Thyroid gland (tissue), 4 donors: ENCODE results near the gene PEA15.

Source experiments
- CTCF ChIP-seq, 6 experiments: fragments of 200-600 bp in 3 of 6; fragments of 450-650 bp in 3 of 6; sonication (generic) in 3 of 6; IDR thresholded peaks; one replicate each; pipeline ENCODE4 v1.5.1; 2016 to 2019; ENCODE audit warnings: antibody characterized with exemption in 6 of 6, mild to moderate bottlenecking in 2 of 6, inconsistent platforms in 1 of 6, moderate library complexity in 1 of 6
- POLR2A ChIP-seq, 2 donors: fragments of 450-650 bp; IDR thresholded peaks; one replicate each; pipeline ENCODE4 v1.6.1; 2017; ENCODE audit warnings: antibody characterized with exemption in 2 of 2, mild to moderate bottlenecking in 2 of 2, moderate library complexity in 1 of 2

GRCh38 chr1:160214481-160215140 is 9.4 kb downstream of the PEA15 start:
- TF ChIP-seq CTCF (IDR thresholded peaks at IDR 0.05) (no peak), POLR2A (IDR thresholded peaks at IDR 0.05) (no peak)
